PC-3 (cell line): Measurements from ENCODE around the gene RPL29.

ENCODE experiments used
- CTCF ChIP-seq: fragments of 300-600 bp; sonication (generic); conservative IDR thresholded peaks from 2 replicates; pipeline ENCODE4 v1.5.1; 2017; ENCODE audit warnings: antibody characterized with exemption, low read depth, mild to moderate bottlenecking, low read length
- EZH2 ChIP-seq: fragments of 300-600 bp; sonication (generic); IDR thresholded peaks from one replicate; pipeline ENCODE4 v1.6.1; 2017; ENCODE audit warnings: antibody characterized with exemption, mild to moderate bottlenecking, low read length; ENCODE audit not compliant: unreplicated experiment
- EZH2phosphoT487 ChIP-seq: fragments of 300-600 bp; sonication (generic); IDR thresholded peaks from 2 replicates; pipeline ENCODE4 v1.6.1; 2018; ENCODE audit warnings: mild to moderate bottlenecking, antibody characterized with exemption, low read length, borderline replicate concordance

- TF ChIP-seq EZH2phosphoT487 (no peak), CTCF (no peak), EZH2 (no peak)
These were observed 10.5 kb upstream of the RPL29 start for GRCh38 chr3:52006017-52006819.
